SK-N-SH (cell line): ENCODE results near the gene ZNF775. TPM values are rescaled to one million over a fixed set of nuclear protein-coding genes. Genes with fewer than 3 reads are reported as not detected.

Source experiments
- CTCF ChIA-PET: fragments of 300-600, 350-600 bp; formaldehyde crosslinking; extraction: SDS; loops from one replicate; lab custom pipeline; 2021; lab: Yijun Ruan, JAX
- POLR2A ChIA-PET: fragments of 350-600 bp; sonication (Branson Sonifier 250); formaldehyde crosslinking; extraction: SDS; loops from one replicate; lab custom pipeline; 2020; ENCODE audit warnings: antibody characterized with exemption, inconsistent platforms; lab: Yijun Ruan, JAX
- DNase-seq: peaks from one replicate; pipeline ENCODE4 v3.0.0; 2012
- H2AFZ ChIP-seq: fragments of 200-600 bp; sonication (generic); 2 replicates; pipeline ENCODE4 v1.8.1; 2016; ENCODE audit warnings: antibody characterized with exemption, mild to moderate bottlenecking, low read depth
- H3F3A ChIP-seq: fragments of 200-600 bp; sonication (generic); replicated peaks from 2 replicates; pipeline ENCODE3; 2016; ENCODE audit warnings: antibody characterized with exemption, mild to moderate bottlenecking; ENCODE audit not compliant: insufficient read depth
- H3K27ac ChIP-seq, 2 experiments: fragments of 200-500 bp in 1 of 2; fragments of 200-600 bp in 1 of 2; sonication (Bioruptor generic) in 1 of 2; sonication (generic), shearing (Covaris generic) in 1 of 2; 2 replicates each; pipeline versions ENCODE4 v1.5.1 to v1.6.1; 2014 to 2016; ENCODE audit warnings: low read depth in 2 of 2, inconsistent platforms in 1 of 2, low read length in 1 of 2, mild to moderate bottlenecking in 1 of 2, mixed read lengths in 1 of 2
- H3K27me3 ChIP-seq: fragments of 200-600 bp; sonication (generic), shearing (Covaris generic); 2 replicates; pipeline ENCODE4 v1.6.1; 2016; ENCODE audit warnings: mixed run types; ENCODE audit not compliant: insufficient read depth
- H3K36me3 ChIP-seq, 2 experiments: fragments of 200-500 bp in 1 of 2; fragments of 200-600 bp in 1 of 2; sonication (Bioruptor generic) in 1 of 2; sonication (generic) in 1 of 2; replicated peaks in 1 of 2; 2 replicates each; pipeline versions ENCODE3 to v1.5.1; 2014 to 2016; ENCODE audit warnings: low read length in 1 of 2, mild to moderate bottlenecking in 1 of 2; ENCODE audit not compliant: insufficient read depth in 2 of 2, control insufficient read depth in 1 of 2
- H3K4me1 ChIP-seq, 2 experiments: fragments of 200-500 bp in 1 of 2; fragments of 200-600 bp in 1 of 2; sonication (Bioruptor generic) in 1 of 2; sonication (generic), shearing (Covaris generic) in 1 of 2; 2 replicates each; pipeline versions ENCODE4 v1.5.1 to v1.6.1; 2014 to 2016; ENCODE audit warnings: low read depth in 1 of 2, low read length in 1 of 2, mixed run types in 1 of 2; ENCODE audit not compliant: insufficient read depth in 2 of 2, control insufficient read depth in 1 of 2
- H3K4me2 ChIP-seq: fragments of 200-600 bp; sonication (generic), shearing (Covaris generic); 2 replicates; pipeline ENCODE4 v1.6.1; 2017; ENCODE audit warnings: mixed run types
- H3K4me3 ChIP-seq, 2 experiments: fragments of 200-500 bp in 1 of 2; fragments of 200-600 bp in 1 of 2; sonication (Bioruptor generic) in 1 of 2; sonication (generic), shearing (Covaris generic) in 1 of 2; 2 replicates each; pipeline versions ENCODE4 v1.5.1 to v1.8.1; 2014 to 2016; ENCODE audit warnings: low read depth in 2 of 2, inconsistent platforms in 1 of 2, low read length in 1 of 2, mild to moderate bottlenecking in 1 of 2, mixed read lengths in 1 of 2, moderate library complexity in 1 of 2
- H3K79me2 ChIP-seq: fragments of 200-600 bp; sonication (generic); 2 replicates; pipeline ENCODE4 v1.8.1; 2017; ENCODE audit warnings: mild to moderate bottlenecking; ENCODE audit not compliant: insufficient read depth
- H3K9ac ChIP-seq: fragments of 200-600 bp; sonication (generic); 2 replicates; pipeline ENCODE4 v1.6.1; 2017; ENCODE audit warnings: mixed run types
- H3K9me2 ChIP-seq: fragments of 200-600 bp; sonication (generic); 2 replicates; pipeline ENCODE4 v1.6.1; 2017; ENCODE audit warnings: mixed run types
- H3K9me3 ChIP-seq: fragments of 200-600 bp; sonication (generic); 2 replicates; pipeline ENCODE4 v1.6.1; 2017; ENCODE audit warnings: mixed run types, mild to moderate bottlenecking, moderate library complexity
- H4K20me1 ChIP-seq: fragments of 200-600 bp; sonication (generic); 2 replicates; pipeline ENCODE4 v1.6.1; 2017; ENCODE audit warnings: mild to moderate bottlenecking, mixed run types; ENCODE audit not compliant: insufficient read depth
- EZH2phosphoT487 ChIP-seq: fragments of 200-600 bp; sonication (generic); IDR thresholded peaks from 2 replicates; pipeline ENCODE4 v1.6.1; 2017; ENCODE audit warnings: low read depth, mixed run types, mild to moderate bottlenecking, antibody characterized with exemption, moderate library complexity, borderline replicate concordance
- FOSL2 ChIP-seq: IDR thresholded peaks from 2 replicates; pipeline ENCODE4 v1.4.0; 2012; ENCODE audit warnings: low read depth, mild to moderate bottlenecking, moderate library complexity, borderline replicate concordance
- POLR2AphosphoS5 ChIP-seq: IDR thresholded peaks from 2 replicates; pipeline ENCODE4 v1.6.1; 2012; ENCODE audit warnings: low read depth, low read length
- RCOR1 ChIP-seq: fragments of 150-350 bp; IDR thresholded peaks from 2 replicates; pipeline ENCODE4 v1.6.1; 2017; ENCODE audit warnings: antibody characterized with exemption, low read length
- WGBS: methylation state at CpG from one replicate; pipeline ENCODE4 v1.1.6; 2017; ENCODE audit warnings: low lambda C conversion rate; 5-methylcytosine and 5-hydroxymethylcytosine counted together
- polyA plus RNA-seq, 3 experiments: library from polyadenylated mRNA; depleted of rRNA; stranded (reverse); fragments of >200 nt; gene quantifications; 2 replicates each; pipeline ENCODE4 v1.2.3, GENCODE V29; 2012
- TF ChIP-seq, protein P1 (sequence below): fragments of 150-350 bp; IDR thresholded peaks from 2 replicates; pipeline ENCODE4 v1.6.1; 2016; ENCODE audit warnings: mild to moderate bottlenecking, low read depth, low read length
- TF ChIP-seq, protein P2 (sequence below): fragments of 200-600 bp; sonication (generic); IDR thresholded peaks from 2 replicates; pipeline ENCODE4 v1.6.1; 2017; ENCODE audit warnings: antibody characterized with exemption, mild to moderate bottlenecking, moderate library complexity
- TF ChIP-seq, protein P3 (sequence below): IDR thresholded peaks from 2 replicates; pipeline ENCODE4 v1.4.0; 2012; ENCODE audit warnings: low read depth
- TF ChIP-seq, protein P4 (sequence below): IDR thresholded peaks from 2 replicates; pipeline ENCODE4 v1.4.0; 2012; ENCODE audit warnings: low read depth, borderline replicate concordance

Gene ZNF775
- polyA plus RNA-seq, 1 of the 3 experiments (the other 2 are of a cell fraction), result 5.0 TPM

GRCh38 chr7:150421831-150422230 lies 42.7 kb downstream of the ZNF775 start:
- 75% methylated on average over 17 of the region's 17 CpGs for WGBS
- H3K9me3 ChIP-seq, result no peaks in the 10 kb centered on the region
- TF ChIP-seq, protein P1, sequence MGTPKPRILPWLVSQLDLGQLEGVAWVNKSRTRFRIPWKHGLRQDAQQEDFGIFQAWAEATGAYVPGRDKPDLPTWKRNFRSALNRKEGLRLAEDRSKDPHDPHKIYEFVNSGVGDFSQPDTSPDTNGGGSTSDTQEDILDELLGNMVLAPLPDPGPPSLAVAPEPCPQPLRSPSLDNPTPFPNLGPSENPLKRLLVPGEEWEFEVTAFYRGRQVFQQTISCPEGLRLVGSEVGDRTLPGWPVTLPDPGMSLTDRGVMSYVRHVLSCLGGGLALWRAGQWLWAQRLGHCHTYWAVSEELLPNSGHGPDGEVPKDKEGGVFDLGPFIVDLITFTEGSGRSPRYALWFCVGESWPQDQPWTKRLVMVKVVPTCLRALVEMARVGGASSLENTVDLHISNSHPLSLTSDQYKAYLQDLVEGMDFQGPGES, result no peak
- TF ChIP-seq RCOR1, result no peak
- TF ChIP-seq, protein P2, sequence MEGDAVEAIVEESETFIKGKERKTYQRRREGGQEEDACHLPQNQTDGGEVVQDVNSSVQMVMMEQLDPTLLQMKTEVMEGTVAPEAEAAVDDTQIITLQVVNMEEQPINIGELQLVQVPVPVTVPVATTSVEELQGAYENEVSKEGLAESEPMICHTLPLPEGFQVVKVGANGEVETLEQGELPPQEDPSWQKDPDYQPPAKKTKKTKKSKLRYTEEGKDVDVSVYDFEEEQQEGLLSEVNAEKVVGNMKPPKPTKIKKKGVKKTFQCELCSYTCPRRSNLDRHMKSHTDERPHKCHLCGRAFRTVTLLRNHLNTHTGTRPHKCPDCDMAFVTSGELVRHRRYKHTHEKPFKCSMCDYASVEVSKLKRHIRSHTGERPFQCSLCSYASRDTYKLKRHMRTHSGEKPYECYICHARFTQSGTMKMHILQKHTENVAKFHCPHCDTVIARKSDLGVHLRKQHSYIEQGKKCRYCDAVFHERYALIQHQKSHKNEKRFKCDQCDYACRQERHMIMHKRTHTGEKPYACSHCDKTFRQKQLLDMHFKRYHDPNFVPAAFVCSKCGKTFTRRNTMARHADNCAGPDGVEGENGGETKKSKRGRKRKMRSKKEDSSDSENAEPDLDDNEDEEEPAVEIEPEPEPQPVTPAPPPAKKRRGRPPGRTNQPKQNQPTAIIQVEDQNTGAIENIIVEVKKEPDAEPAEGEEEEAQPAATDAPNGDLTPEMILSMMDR, result no peak
- DNase-seq, result no peak
- H3K4me1 ChIP-seq, result no peaks in the 10 kb centered on the region
- no peaks in the 10 kb centered on the region for H3K79me2 ChIP-seq
- CTCF ChIA-PET, result interaction anchor here (0.6 to 2.3 kb wide), 21 partner anchors 10 to 656 kb away, joined by 3 to 20 read pairs (median 5); partner anchors contain the start of gene RARRES2
- H3K27ac ChIP-seq, result no peak overlapping the region
- H3K27me3 ChIP-seq, result no peaks in the 10 kb centered on the region
- no peaks in the 10 kb centered on the region for H3K9me2 ChIP-seq
- H3F3A ChIP-seq, result no peaks in the 10 kb centered on the region
- H3K4me2 ChIP-seq, result no peak overlapping the region
- no peak overlapping the region for H3K9ac ChIP-seq
- POLR2A ChIA-PET, result no interaction called here
- H2AFZ ChIP-seq, result no peak overlapping the region
- H3K36me3 ChIP-seq, result no peaks in the 10 kb centered on the region
- no peak overlapping the region for H3K4me3 ChIP-seq
- no peaks in the 10 kb centered on the region for H4K20me1 ChIP-seq

- Histone ChIP-seq H3K27ac (no peak overlapping the region), H3K4me2 (no peak overlapping the region), H2AFZ (no peak overlapping the region), H3K9me2 (no peaks in the 10 kb centered on the region), H3K4me3 (no peak overlapping the region), H3K9me3 (no peaks in the 10 kb centered on the region), H3K36me3 (no peaks in the 10 kb centered on the region), H3K9ac (no peak overlapping the region), H3K79me2 (no peaks in the 10 kb centered on the region)
- CTCF ChIA-PET, result no interaction called here
- WGBS, result 54% methylated on average over 4 of the region's 4 CpGs
- TF ChIP-seq FOSL2 (no peak), EZH2phosphoT487 (no peak), POLR2AphosphoS5 (no peak)
- TF ChIP-seq, protein P3, sequence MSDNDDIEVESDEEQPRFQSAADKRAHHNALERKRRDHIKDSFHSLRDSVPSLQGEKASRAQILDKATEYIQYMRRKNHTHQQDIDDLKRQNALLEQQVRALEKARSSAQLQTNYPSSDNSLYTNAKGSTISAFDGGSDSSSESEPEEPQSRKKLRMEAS, result no peak
- TF ChIP-seq, protein P4, sequence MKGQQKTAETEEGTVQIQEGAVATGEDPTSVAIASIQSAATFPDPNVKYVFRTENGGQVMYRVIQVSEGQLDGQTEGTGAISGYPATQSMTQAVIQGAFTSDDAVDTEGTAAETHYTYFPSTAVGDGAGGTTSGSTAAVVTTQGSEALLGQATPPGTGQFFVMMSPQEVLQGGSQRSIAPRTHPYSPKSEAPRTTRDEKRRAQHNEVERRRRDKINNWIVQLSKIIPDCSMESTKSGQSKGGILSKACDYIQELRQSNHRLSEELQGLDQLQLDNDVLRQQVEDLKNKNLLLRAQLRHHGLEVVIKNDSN, result no peak
- TF ChIP-seq, all 33 proteins: peak for 0
- no peak for DNase-seq
- Histone ChIP-seq H3F3A (no peaks in the 10 kb centered on the region), H4K20me1 (no peaks in the 10 kb centered on the region), H3K27me3 (peaks cover 6% of the 10 kb centered on the region), H3K4me1 (peaks cover 0 to 11% of the 10 kb centered on the region in 2 experiments; a peak in 2 of 4 replicates)
- POLR2A ChIA-PET, result no interaction called here
Observed at GRCh38 chr7:150425670-150426069, 46.5 kb downstream of the ZNF775 start.
